ENCODE measurements around the gene SPATA31E1.

SPATA31E1 gene

DNA sequence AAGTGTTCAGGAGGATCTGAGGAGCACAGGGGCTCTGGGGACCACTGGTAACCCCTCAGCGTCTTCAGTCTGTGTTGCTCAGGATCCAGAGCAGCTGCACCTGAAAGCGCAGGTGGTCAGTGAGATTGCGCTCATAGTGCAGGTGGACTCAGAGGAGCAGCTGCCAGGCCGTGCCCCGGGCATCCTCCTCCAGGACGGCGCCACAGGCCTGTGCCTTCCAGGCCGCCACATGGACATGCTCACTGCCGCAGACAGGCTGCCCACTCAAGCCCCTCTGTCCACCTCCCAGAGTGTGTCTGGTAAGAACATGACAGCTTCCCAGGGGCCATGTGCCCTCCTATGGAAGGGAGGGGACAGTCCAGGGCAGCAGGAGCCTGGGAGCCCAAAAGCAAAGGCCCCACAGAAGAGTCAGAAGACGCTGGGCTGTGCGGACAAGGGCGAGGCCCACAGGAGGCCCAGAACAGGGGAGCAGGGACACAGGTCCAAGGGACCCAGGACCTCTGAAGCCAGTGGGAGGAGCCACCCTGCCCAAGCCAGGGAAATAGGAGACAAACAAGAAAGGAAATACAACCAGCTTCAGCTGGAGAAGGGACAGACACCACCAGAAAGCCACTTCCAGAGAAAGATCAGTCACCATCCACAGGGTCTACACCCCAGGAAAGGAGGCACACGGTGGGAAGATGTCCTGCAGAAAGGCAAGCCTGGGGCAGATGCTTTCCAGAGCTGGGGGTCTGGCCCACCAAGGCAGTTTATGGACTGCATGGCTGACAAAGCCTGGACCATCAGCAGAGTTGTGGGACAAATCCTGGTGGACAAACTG lies 5.2 kb downstream of the SPATA31E1 start:
- TF ChIP-seq GLIS3 (CRISPR knock-in tag; IDR thresholded peaks at IDR 0.05), result no peak
- no peak for TF ChIP-seq PPARA (CRISPR knock-in tag; IDR thresholded peaks at IDR 0.05; ENCODE audit: borderline replicate concordance)
- TF ChIP-seq ZFP30 (CRISPR knock-in tag; IDR thresholded peaks at IDR 0.05), result no peak
- no peak for TF ChIP-seq SNAI2 (CRISPR knock-in tag; IDR thresholded peaks at IDR 0.05)
- no peak for TF ChIP-seq ISL1 (CRISPR knock-in tag; IDR thresholded peaks at IDR 0.05)
- no peak for ATAC-seq

DNA sequence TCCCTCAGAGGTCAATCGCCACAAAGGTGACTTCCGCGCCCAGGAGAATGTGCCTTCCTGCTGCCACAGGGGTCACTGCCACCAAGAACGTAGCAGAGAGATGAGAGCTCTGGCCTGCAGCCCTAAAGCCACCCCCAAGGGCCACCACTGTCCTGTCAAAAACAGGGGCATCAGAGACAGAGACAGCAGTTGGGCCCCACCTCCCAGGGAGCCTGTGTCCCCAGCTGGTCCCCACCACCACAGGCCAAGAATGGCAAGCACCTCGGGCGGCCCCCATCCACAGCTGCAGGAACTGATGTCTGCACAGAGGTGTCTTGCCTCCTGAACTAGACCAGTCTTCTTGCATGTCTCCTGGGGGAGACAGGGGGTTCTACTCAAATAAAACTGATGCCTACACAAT lies 5.8 kb downstream of the SPATA31E1 start:
- no peak for ATAC-seq
- TF ChIP-seq ESRRG (CRISPR knock-in tag; IDR thresholded peaks at IDR 0.05), result no peak
- TF ChIP-seq, protein P1, sequence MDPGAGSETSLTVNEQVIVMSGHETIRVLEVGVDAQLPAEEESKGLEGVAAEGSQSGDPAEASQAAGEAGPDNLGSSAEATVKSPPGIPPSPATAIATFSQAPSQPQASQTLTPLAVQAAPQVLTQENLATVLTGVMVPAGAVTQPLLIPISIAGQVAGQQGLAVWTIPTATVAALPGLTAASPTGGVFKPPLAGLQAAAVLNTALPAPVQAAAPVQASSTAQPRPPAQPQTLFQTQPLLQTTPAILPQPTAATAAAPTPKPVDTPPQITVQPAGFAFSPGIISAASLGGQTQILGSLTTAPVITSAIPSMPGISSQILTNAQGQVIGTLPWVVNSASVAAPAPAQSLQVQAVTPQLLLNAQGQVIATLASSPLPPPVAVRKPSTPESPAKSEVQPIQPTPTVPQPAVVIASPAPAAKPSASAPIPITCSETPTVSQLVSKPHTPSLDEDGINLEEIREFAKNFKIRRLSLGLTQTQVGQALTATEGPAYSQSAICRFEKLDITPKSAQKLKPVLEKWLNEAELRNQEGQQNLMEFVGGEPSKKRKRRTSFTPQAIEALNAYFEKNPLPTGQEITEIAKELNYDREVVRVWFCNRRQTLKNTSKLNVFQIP (CRISPR knock-in tag; IDR thresholded peaks at IDR 0.05; ENCODE audit: borderline replicate concordance, low read depth), result no peak
- no peak for TF ChIP-seq ZFP3 (CRISPR knock-in tag; IDR thresholded peaks at IDR 0.05)
- TF ChIP-seq ZNF8 (CRISPR knock-in tag; IDR thresholded peaks at IDR 0.05), result no peak
- no peak for TF ChIP-seq ZNF70 (CRISPR knock-in tag; IDR thresholded peaks at IDR 0.05)
- no peak for TF ChIP-seq SNAI2 (CRISPR knock-in tag; IDR thresholded peaks at IDR 0.05)
- no peak for TF ChIP-seq TOX (CRISPR knock-in tag; IDR thresholded peaks at IDR 0.05; ENCODE audit: borderline replicate concordance)
- TF ChIP-seq ARNTL (CRISPR knock-in tag; IDR thresholded peaks at IDR 0.05; ENCODE audit: borderline replicate concordance, low read depth), result no peak
- no peak for TF ChIP-seq RARB (CRISPR knock-in tag; IDR thresholded peaks at IDR 0.05)
- TF ChIP-seq PPARA (CRISPR knock-in tag; IDR thresholded peaks at IDR 0.05; ENCODE audit: borderline replicate concordance), result no peak
- TF ChIP-seq ISL1 (CRISPR knock-in tag; IDR thresholded peaks at IDR 0.05), result no peak

DNA sequence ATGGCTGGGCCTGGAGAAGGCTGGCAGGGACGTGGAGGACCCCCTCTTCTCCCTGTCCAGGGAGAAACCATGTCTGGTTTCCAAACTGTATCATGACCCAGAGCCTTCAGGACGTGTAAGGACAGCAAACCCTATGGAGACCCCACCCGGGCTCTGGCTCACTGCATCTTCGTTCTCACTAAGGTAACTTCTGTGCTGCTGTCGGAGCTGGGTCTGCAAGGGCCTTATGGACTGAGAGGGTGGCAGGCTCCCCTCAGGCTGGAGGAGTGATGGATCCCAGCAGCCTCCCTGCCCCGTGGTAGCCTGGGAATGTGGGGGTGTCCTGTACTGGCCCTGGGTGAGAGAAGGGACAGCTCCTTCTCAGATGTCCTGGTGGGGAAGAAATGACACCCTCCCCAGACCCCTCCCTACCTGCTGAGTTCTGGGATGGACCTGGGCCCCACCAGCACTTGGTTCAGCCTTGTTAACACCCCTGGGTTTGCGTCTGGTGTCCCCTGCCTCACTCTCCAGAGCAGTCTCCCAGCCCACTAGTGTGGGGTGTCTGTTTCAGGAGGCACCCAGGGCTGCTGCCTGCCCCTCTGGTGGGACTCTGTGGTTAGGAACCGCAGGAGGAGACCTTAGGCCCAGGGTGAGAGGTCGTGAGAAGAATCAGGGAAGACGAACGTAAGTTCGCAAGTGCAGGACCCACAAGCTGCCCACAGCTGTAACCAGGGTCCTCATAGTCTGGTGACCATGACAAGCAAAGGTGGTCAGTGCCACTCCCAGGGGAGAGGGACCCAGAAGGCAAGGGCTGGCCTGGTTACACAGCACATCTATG lies 6.6 kb downstream of the SPATA31E1 start:
- TF ChIP-seq RARB (CRISPR knock-in tag; IDR thresholded peaks at IDR 0.05), result no peak
- TF ChIP-seq, protein P2, sequence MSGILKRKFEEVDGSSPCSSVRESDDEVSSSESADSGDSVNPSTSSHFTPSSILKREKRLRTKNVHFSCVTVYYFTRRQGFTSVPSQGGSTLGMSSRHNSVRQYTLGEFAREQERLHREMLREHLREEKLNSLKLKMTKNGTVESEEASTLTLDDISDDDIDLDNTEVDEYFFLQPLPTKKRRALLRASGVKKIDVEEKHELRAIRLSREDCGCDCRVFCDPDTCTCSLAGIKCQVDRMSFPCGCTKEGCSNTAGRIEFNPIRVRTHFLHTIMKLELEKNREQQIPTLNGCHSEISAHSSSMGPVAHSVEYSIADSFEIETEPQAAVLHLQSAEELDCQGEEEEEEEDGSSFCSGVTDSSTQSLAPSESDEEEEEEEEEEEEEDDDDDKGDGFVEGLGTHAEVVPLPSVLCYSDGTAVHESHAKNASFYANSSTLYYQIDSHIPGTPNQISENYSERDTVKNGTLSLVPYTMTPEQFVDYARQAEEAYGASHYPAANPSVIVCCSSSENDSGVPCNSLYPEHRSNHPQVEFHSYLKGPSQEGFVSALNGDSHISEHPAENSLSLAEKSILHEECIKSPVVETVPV (CRISPR knock-in tag; IDR thresholded peaks at IDR 0.05), result no peak
- TF ChIP-seq, protein P3, sequence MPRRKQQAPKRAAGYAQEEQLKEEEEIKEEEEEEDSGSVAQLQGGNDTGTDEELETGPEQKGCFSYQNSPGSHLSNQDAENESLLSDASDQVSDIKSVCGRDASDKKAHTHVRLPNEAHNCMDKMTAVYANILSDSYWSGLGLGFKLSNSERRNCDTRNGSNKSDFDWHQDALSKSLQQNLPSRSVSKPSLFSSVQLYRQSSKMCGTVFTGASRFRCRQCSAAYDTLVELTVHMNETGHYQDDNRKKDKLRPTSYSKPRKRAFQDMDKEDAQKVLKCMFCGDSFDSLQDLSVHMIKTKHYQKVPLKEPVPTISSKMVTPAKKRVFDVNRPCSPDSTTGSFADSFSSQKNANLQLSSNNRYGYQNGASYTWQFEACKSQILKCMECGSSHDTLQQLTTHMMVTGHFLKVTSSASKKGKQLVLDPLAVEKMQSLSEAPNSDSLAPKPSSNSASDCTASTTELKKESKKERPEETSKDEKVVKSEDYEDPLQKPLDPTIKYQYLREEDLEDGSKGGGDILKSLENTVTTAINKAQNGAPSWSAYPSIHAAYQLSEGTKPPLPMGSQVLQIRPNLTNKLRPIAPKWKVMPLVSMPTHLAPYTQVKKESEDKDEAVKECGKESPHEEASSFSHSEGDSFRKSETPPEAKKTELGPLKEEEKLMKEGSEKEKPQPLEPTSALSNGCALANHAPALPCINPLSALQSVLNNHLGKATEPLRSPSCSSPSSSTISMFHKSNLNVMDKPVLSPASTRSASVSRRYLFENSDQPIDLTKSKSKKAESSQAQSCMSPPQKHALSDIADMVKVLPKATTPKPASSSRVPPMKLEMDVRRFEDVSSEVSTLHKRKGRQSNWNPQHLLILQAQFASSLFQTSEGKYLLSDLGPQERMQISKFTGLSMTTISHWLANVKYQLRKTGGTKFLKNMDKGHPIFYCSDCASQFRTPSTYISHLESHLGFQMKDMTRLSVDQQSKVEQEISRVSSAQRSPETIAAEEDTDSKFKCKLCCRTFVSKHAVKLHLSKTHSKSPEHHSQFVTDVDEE (CRISPR knock-in tag; IDR thresholded peaks at IDR 0.05), result no peak
- TF ChIP-seq ZC3H10 (CRISPR knock-in tag; IDR thresholded peaks at IDR 0.05), result no peak
- TF ChIP-seq TOX (CRISPR knock-in tag; IDR thresholded peaks at IDR 0.05; ENCODE audit: borderline replicate concordance), result no peak
- no peak for TF ChIP-seq SNAI2 (CRISPR knock-in tag; IDR thresholded peaks at IDR 0.05)
- TF ChIP-seq PPARA (CRISPR knock-in tag; IDR thresholded peaks at IDR 0.05; ENCODE audit: borderline replicate concordance), result no peak
- no peak for TF ChIP-seq ZNF8 (CRISPR knock-in tag; IDR thresholded peaks at IDR 0.05)
- TF ChIP-seq ZNF70 (CRISPR knock-in tag; IDR thresholded peaks at IDR 0.05), result no peak
- TF ChIP-seq, protein P1 (CRISPR knock-in tag; IDR thresholded peaks at IDR 0.05; ENCODE audit: borderline replicate concordance, low read depth), result no peak
- no peak for TF ChIP-seq ZNF565 (CRISPR knock-in tag; conservative IDR thresholded peaks at IDR 0.05; ENCODE audit: low read depth)
- no peak for TF ChIP-seq ZFP30 (CRISPR knock-in tag; IDR thresholded peaks at IDR 0.05)
- no peak for TF ChIP-seq CSDC2 (CRISPR knock-in tag; IDR thresholded peaks at IDR 0.05)
- no peak for TF ChIP-seq ISL1 (CRISPR knock-in tag; IDR thresholded peaks at IDR 0.05)
- TF ChIP-seq, protein P4, sequence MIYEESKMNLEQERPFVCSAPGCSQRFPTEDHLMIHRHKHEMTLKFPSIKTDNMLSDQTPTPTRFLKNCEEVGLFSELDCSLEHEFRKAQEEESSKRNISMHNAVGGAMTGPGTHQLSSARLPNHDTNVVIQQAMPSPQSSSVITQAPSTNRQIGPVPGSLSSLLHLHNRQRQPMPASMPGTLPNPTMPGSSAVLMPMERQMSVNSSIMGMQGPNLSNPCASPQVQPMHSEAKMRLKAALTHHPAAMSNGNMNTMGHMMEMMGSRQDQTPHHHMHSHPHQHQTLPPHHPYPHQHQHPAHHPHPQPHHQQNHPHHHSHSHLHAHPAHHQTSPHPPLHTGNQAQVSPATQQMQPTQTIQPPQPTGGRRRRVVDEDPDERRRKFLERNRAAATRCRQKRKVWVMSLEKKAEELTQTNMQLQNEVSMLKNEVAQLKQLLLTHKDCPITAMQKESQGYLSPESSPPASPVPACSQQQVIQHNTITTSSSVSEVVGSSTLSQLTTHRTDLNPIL (CRISPR knock-in tag; IDR thresholded peaks at IDR 0.05; ENCODE audit: low read depth), result no peak
- no peak for TF ChIP-seq ARNTL (CRISPR knock-in tag; IDR thresholded peaks at IDR 0.05; ENCODE audit: borderline replicate concordance, low read depth)
- TF ChIP-seq OSR1 (CRISPR knock-in tag; IDR thresholded peaks at IDR 0.05), result no peak
- no peak for TF ChIP-seq ZFP3 (CRISPR knock-in tag; IDR thresholded peaks at IDR 0.05)
- TF ChIP-seq, protein P5, sequence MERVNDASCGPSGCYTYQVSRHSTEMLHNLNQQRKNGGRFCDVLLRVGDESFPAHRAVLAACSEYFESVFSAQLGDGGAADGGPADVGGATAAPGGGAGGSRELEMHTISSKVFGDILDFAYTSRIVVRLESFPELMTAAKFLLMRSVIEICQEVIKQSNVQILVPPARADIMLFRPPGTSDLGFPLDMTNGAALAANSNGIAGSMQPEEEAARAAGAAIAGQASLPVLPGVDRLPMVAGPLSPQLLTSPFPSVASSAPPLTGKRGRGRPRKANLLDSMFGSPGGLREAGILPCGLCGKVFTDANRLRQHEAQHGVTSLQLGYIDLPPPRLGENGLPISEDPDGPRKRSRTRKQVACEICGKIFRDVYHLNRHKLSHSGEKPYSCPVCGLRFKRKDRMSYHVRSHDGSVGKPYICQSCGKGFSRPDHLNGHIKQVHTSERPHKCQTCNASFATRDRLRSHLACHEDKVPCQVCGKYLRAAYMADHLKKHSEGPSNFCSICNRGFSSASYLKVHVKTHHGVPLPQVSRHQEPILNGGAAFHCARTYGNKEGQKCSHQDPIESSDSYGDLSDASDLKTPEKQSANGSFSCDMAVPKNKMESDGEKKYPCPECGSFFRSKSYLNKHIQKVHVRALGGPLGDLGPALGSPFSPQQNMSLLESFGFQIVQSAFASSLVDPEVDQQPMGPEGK (CRISPR knock-in tag; IDR thresholded peaks at IDR 0.05; ENCODE audit: borderline replicate concordance), result no peak
- no peak for TF ChIP-seq TCF4 (CRISPR knock-in tag; IDR thresholded peaks at IDR 0.05; ENCODE audit: borderline replicate concordance)
- ATAC-seq, result no peak
